BLaER1 (cell line): Measurements from ENCODE around the gene STIMATE.

Experiments
- H3K27ac ChIP-seq: shearing (Covaris generic); formaldehyde crosslinking; 2 replicates; pipeline ENCODE4 v1.8.1; 2022
- H3K27me3 ChIP-seq: shearing (Covaris generic); formaldehyde crosslinking; 2 replicates; pipeline ENCODE4 v1.8.1; 2022
- H3K36me3 ChIP-seq: shearing (Covaris generic); formaldehyde crosslinking; 2 replicates; pipeline ENCODE4 v1.8.1; 2022
- H3K4me1 ChIP-seq: shearing (Covaris generic); formaldehyde crosslinking; 2 replicates; pipeline ENCODE4 v1.8.1; 2022
- H3K4me2 ChIP-seq: shearing (Covaris generic); formaldehyde crosslinking; 2 replicates; pipeline ENCODE4 v1.8.1; 2022
- H3K4me3 ChIP-seq: shearing (Covaris generic); formaldehyde crosslinking; 2 replicates; pipeline ENCODE4 v1.8.1; 2022
- H3K9ac ChIP-seq: shearing (Covaris generic); formaldehyde crosslinking; 2 replicates; pipeline ENCODE4 v1.8.1; 2022
- H3K9me3 ChIP-seq: shearing (Covaris generic); formaldehyde crosslinking; 2 replicates; pipeline ENCODE4 v1.8.1; 2022
- H4K20me1 ChIP-seq: shearing (Covaris generic); formaldehyde crosslinking; 2 replicates; pipeline ENCODE4 v1.8.1; 2022
- Cebpa-rat ChIP-seq: shearing (Covaris generic); IDR thresholded peaks from 2 replicates; pipeline ENCODE4 v1.8.1; 2022

Gene STIMATE

DNA sequence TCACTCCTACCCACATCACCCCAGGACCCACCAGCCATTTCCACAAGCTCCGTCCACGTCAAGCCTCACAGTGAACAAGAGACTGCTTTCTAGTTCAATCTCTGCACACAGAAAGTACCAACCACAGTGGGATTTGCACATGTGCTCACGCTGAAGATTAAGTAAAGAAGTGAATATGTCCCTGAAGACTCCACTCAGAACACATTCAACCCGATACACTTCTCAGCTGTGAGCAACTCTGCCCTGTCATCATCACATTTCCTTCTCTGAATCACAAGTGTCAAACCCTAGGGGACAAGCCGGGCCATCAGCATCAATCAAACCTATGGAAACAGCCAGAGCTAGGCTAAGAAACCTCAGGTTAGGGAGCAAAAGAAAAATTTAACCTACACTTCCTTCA lies 1.9 kb downstream of the STIMATE start:
- H3K4me1 ChIP-seq: peaks cover 71% of the 10 kb centered on the region
- TF ChIP-seq Cebpa-rat: no peak
- peaks cover 12% of the 10 kb centered on the region; the same call in 1 of the 2 replicates for H3K36me3 ChIP-seq
- peak overlapping the region; percentile 97 for H3K4me2 ChIP-seq
- peaks cover 56% of the 10 kb centered on the region for H4K20me1 ChIP-seq
- H3K27me3 ChIP-seq: no peaks in the 10 kb centered on the region
- H3K9me3 ChIP-seq: no peaks in the 10 kb centered on the region
- 0 out of 2 replicates have a peak overlapping the region, but pooled peaks have one; percentile 89 for H3K4me3 ChIP-seq
- no peak overlapping the region for H3K27ac ChIP-seq
- peak overlapping the region; percentile 85; the same call in 1 of the 2 replicates for H3K9ac ChIP-seq

- no peaks in the 10 kb centered on the region for H3K27me3 ChIP-seq
- H3K4me2 ChIP-seq: peak overlapping the region; percentile 97; the same call in 1 of the 2 replicates
- H3K9me3 ChIP-seq: no peaks in the 10 kb centered on the region
- no peak overlapping the region for H3K4me3 ChIP-seq
- H4K20me1 ChIP-seq: peaks cover 62% of the 10 kb centered on the region
- H3K27ac ChIP-seq: no peak overlapping the region
- peak overlapping the region; percentile 85; the same call in 1 of the 2 replicates for H3K9ac ChIP-seq
- peaks cover 65% of the 10 kb centered on the region for H3K4me1 ChIP-seq
- TF ChIP-seq Cebpa-rat: no peak
- H3K36me3 ChIP-seq: peaks cover 18% of the 10 kb centered on the region; the same call in 1 of the 2 replicates
Observed at GRCh38 chr3:52894756-52895155, 2.6 kb downstream of the STIMATE start.

DNA sequence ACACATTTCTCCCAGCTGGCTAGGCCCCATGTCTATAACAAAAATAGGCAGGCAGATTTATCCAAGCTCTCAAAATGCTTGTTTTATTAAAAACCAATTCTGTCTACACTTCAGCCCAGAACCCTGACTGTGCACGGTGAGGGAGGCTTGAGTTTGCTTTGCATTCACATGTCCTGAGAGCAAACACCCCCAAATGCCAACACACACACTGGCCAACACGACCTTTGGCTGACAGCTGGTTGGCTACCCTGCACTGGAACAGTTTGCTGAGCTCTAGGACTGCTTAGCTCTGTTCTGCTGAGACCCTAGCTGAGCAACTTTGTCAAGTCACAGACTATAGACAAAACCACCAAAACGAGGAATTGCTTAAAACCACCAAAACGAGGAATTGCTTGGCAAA lies 3.6 kb downstream of the STIMATE start:
- Histone ChIP-seq H3K4me1 (peaks cover 65% of the 10 kb centered on the region), H4K20me1 (peaks cover 73% of the 10 kb centered on the region), H3K9me3 (no peaks in the 10 kb centered on the region), H3K9ac (peak overlapping the region; percentile 12; the same call in 1 of the 2 replicates), H3K36me3 (peaks cover 28% of the 10 kb centered on the region), H3K4me2 (peak overlapping the region; percentile 40), H3K27ac (no peak overlapping the region), H3K4me3 (no peak overlapping the region), H3K27me3 (no peaks in the 10 kb centered on the region; the same call in 1 of the 2 replicates)
- TF ChIP-seq Cebpa-rat: no peak

DNA sequence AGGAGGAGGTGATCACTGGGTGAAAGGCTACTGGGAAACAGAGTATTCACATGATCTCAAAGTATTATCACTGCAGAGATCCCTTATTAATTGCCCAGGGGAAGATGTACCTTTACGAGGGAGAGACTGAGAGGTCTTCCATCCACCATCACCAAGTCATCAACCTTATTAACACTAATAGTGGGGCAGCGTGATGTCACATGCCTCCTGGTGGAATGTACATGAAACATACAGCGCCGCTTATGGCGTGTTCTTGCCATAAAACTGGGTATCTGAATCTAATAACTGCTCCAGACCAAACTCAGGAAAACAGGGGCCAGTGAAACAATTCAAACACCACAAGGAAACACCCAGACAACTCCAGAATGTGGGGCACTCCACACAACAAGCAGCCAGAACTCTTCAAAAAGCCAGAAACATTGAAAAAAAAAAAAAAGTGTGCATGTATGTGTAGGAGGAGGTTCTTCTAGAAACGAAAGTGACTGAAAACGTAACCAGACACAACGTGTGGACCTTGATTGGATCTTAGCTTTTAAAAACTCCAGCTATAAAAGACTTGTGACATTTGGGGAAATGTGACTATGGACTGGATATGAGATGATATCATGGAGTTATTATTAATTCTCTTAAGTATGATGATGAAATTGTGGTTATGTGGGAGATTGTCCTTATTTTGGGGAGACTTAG lies 4.6 kb downstream of the STIMATE start:
- H3K4me1 ChIP-seq: peaks cover 62% of the 10 kb centered on the region
- H3K4me2 ChIP-seq: peak overlapping the region; percentile 40
- H3K4me3 ChIP-seq: no peak overlapping the region
- H3K27ac ChIP-seq: no peak overlapping the region
- TF ChIP-seq Cebpa-rat: no peak
- H3K27me3 ChIP-seq: no peaks in the 10 kb centered on the region; the same call in 1 of the 2 replicates
- no peaks in the 10 kb centered on the region for H3K9me3 ChIP-seq
- H3K9ac ChIP-seq: peak overlapping the region; percentile 12; the same call in 1 of the 2 replicates
- H4K20me1 ChIP-seq: peaks cover 81% of the 10 kb centered on the region
- peaks cover 28% of the 10 kb centered on the region for H3K36me3 ChIP-seq

DNA sequence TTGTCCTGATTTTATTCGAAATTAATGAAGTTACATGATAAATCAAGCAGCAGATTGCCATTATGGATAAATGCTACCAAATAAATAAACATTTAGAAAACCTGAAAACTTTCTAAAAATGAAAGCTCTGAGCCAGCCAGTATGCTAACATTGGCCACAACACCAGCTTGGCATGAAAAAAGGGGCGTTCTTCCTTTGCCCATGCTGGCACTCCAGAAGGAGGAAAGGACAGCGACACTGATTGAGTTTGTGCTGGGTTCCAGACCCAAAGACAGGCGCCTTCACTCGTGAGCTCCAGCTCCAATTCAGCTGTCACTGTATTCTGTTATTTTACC lies 5.1 kb downstream of the STIMATE start:
- H3K4me3 ChIP-seq: no peak overlapping the region
- no peak overlapping the region for H3K27ac ChIP-seq
- no peak overlapping the region for H3K9ac ChIP-seq
- peak overlapping the region; percentile 40; the same call in 1 of the 2 replicates for H3K4me2 ChIP-seq
- H3K9me3 ChIP-seq: no peaks in the 10 kb centered on the region
- peaks cover 60% of the 10 kb centered on the region for H3K4me1 ChIP-seq
- no peak for TF ChIP-seq Cebpa-rat
- peaks cover 28% of the 10 kb centered on the region for H3K36me3 ChIP-seq
- H3K27me3 ChIP-seq: no peaks in the 10 kb centered on the region; the same call in 1 of the 2 replicates
- H4K20me1 ChIP-seq: peaks cover 86% of the 10 kb centered on the region

GRCh38 chr3:52891615-52892081 lies 5.7 kb downstream of the STIMATE start:
- Histone ChIP-seq H3K4me3 (no peak overlapping the region), H3K4me1 (peaks cover 57% of the 10 kb centered on the region), H3K27ac (no peak overlapping the region), H3K4me2 (peak overlapping the region; percentile 40; the same call in 1 of the 2 replicates), H3K9ac (no peak overlapping the region), H3K36me3 (peaks cover 31% of the 10 kb centered on the region), H4K20me1 (peaks cover 88% of the 10 kb centered on the region), H3K27me3 (no peaks in the 10 kb centered on the region; the same call in 1 of the 2 replicates), H3K9me3 (no peaks in the 10 kb centered on the region)
- TF ChIP-seq Cebpa-rat: no peak

- Histone ChIP-seq H3K4me1 (peaks cover 52% of the 10 kb centered on the region), H3K27ac (no peak overlapping the region), H3K27me3 (no peaks in the 10 kb centered on the region; the same call in 1 of the 2 replicates), H3K36me3 (peaks cover 36% of the 10 kb centered on the region), H3K4me3 (no peak overlapping the region), H4K20me1 (peaks cover 88% of the 10 kb centered on the region), H3K4me2 (no peak overlapping the region), H3K9me3 (peaks cover 1% of the 10 kb centered on the region; the same call in 1 of the 2 replicates), H3K9ac (no peak overlapping the region)
- no peak for TF ChIP-seq Cebpa-rat
Observed at GRCh38 chr3:52891164-52891563, 6.2 kb downstream of the STIMATE start.

- Histone ChIP-seq H3K4me3 (no peak overlapping the region), H4K20me1 (peaks cover 85% of the 10 kb centered on the region), H3K4me1 (peaks cover 48% of the 10 kb centered on the region), H3K9me3 (peaks cover 5% of the 10 kb centered on the region), H3K9ac (no peak overlapping the region), H3K36me3 (peaks cover 40% of the 10 kb centered on the region), H3K27ac (no peak overlapping the region), H3K27me3 (no peaks in the 10 kb centered on the region; the same call in 1 of the 2 replicates), H3K4me2 (no peak overlapping the region)
- TF ChIP-seq Cebpa-rat: no peak
Observed at GRCh38 chr3:52890735-52891134, 6.6 kb downstream of the STIMATE start.

GRCh38 chr3:52889901-52890300 lies 7.4 kb downstream of the STIMATE start:
- no peak overlapping the region for H3K4me3 ChIP-seq

DNA sequence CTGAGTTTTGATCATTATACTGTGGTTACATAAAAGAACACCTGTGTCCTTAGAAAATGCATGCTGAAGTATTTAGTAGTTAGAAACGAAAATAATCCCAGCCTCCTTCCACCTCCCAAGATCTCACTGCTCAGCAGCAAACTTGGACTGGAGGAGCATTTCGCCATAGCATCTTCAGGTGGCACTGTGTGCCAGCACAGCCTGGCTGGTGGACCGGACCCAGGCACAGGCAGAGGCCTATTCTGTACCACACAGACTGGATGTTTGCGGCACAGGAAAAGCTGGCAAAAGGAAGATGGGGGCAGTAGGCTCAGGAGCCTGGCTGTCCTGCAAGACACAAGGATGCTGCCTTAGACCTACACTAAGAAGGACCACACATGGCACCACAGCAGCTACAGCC lies 10.2 kb downstream of the STIMATE start:
- H3K36me3 ChIP-seq: peaks cover 53% of the 10 kb centered on the region
- peaks cover 64% of the 10 kb centered on the region; the same call in 1 of the 2 replicates for H4K20me1 ChIP-seq
- H3K4me2 ChIP-seq: no peak overlapping the region
- no peak overlapping the region for H3K9ac ChIP-seq
- H3K27me3 ChIP-seq: no peaks in the 10 kb centered on the region; the same call in 1 of the 2 replicates
- peaks cover 12% of the 10 kb centered on the region for H3K4me1 ChIP-seq
- no peak overlapping the region for H3K27ac ChIP-seq
- no peak for TF ChIP-seq Cebpa-rat
- no peak overlapping the region for H3K4me3 ChIP-seq
- peaks cover 22% of the 10 kb centered on the region for H3K9me3 ChIP-seq

More at GRCh38 chr3:52889901-52890300, 7.4 kb downstream of the STIMATE start:
- no peak overlapping the region for H3K4me2 ChIP-seq
- no peak overlapping the region for H3K27ac ChIP-seq
- TF ChIP-seq Cebpa-rat: no peak
- H3K9me3 ChIP-seq: peaks cover 14% of the 10 kb centered on the region
- peaks cover 76% of the 10 kb centered on the region for H4K20me1 ChIP-seq
- peaks cover 40% of the 10 kb centered on the region for H3K4me1 ChIP-seq
- peaks cover 43% of the 10 kb centered on the region for H3K36me3 ChIP-seq
- no peak overlapping the region for H3K9ac ChIP-seq
- H3K27me3 ChIP-seq: no peaks in the 10 kb centered on the region; the same call in 1 of the 2 replicates
